Activated T-helper 1 cell treated with anti-CD3 and anti-CD28 coated beads, Interleukin-12 subunit alpha, Interleukin-12 subunit beta, Interleukin-2, Interleukin-4 antibody, amounts not matched to agents 30 ng/mL and 10 ng/mL and 1 ng/mL, durations not matched to agents 14 hours and 24 hours and 36 hours (primary cell): ENCODE measurements around the gene DDX55. TPM values are rescaled to one million over a fixed set of nuclear protein-coding genes. Genes with fewer than 3 reads are reported as not detected.

Experiments used
- DNase-seq: peaks from one replicate; pipeline ENCODE4 v3.0.0; 2021; ENCODE audit warnings: low spot score
- H3K27ac Mint-ChIP-seq: one replicate; pipeline ENCODE4 v1.8.0; 2021; ENCODE audit warnings: mild to moderate bottlenecking, mixed read lengths
- H3K27me3 Mint-ChIP-seq: one replicate; pipeline ENCODE4 v1.8.0; 2022; ENCODE audit warnings: mild to moderate bottlenecking, moderate library complexity, mixed read lengths; ENCODE audit not compliant: insufficient read depth
- H3K36me3 Mint-ChIP-seq: one replicate; pipeline ENCODE4 v1.8.0; 2021; ENCODE audit warnings: low read depth, mixed read lengths
- H3K4me1 Mint-ChIP-seq: one replicate; pipeline ENCODE4 v1.8.0; 2021; ENCODE audit warnings: low read depth, mixed read lengths
- H3K4me3 Mint-ChIP-seq: one replicate; pipeline ENCODE4 v1.8.0; 2021; ENCODE audit warnings: mild to moderate bottlenecking, moderate library complexity, mixed read lengths
- H3K9me3 Mint-ChIP-seq: one replicate; pipeline ENCODE4 v1.8.0; 2021; ENCODE audit warnings: mixed read lengths
- intact Hi-C: fragments of 100-400 bp; cut with micrococcal nuclease; formaldehyde crosslinking; loops from one replicate; pipeline ENCODE4 v1.15.1; 2024
- total RNA-seq: library from RNA; stranded (reverse); gene quantifications from 2 replicates; pipeline ENCODE4 v1.2.3, GENCODE V29; 2022

Gene DDX55
- total RNA-seq, 1 donor from 2014 or later: 72.3 TPM

- Mint-ChIP-seq H3K4me1 (peaks cover 13% of the 10 kb centered on the region), H3K4me3 (no peak overlapping the region), H3K27me3 (no peaks in the 10 kb centered on the region), H3K36me3 (peaks cover 27% of the 10 kb centered on the region), H3K9me3 (no peaks in the 10 kb centered on the region), H3K27ac (no peak overlapping the region)
- intact Hi-C loops: no loop called here
- no peak for DNase-seq
These were observed 55.3 kb downstream of the DDX55 start for GRCh38 chr12:123657211-123657610.

- no peak overlapping the region for H3K4me3 Mint-ChIP-seq
These were observed 58.3 kb downstream of the DDX55 start for GRCh38 chr12:123659996-123660727.

GRCh38 chr12:123667771-123668170, 65.9 kb downstream of the DDX55 start:
- Mint-ChIP-seq H3K27me3 (no peaks in the 10 kb centered on the region), H3K4me3 (no peak overlapping the region), H3K36me3 (peaks cover 8% of the 10 kb centered on the region), H3K4me1 (peaks cover 15% of the 10 kb centered on the region), H3K9me3 (no peaks in the 10 kb centered on the region), H3K27ac (no peak overlapping the region)
- intact Hi-C loops: no loop called here
- DNase-seq: no peak

More at GRCh38 chr12:123659996-123660727, 58.3 kb downstream of the DDX55 start:
- Mint-ChIP-seq H3K36me3 (peaks cover 27% of the 10 kb centered on the region), H3K27ac (peak overlapping the region; percentile 5), H3K9me3 (no peaks in the 10 kb centered on the region), H3K4me1 (peaks cover 13% of the 10 kb centered on the region), H3K27me3 (no peaks in the 10 kb centered on the region)
- intact Hi-C loops: no loop called here
- DNase-seq: no peak

Other genes starting within 250 kb of the DDX55 start
- gene SBNO1, start 237.3 kb upstream of the DDX55 start, total RNA-seq: 51.6 and 52.8 TPM in 2 replicates
- gene KMT5A, start 218.0 kb upstream of the DDX55 start, total RNA-seq: 69.1 and 70.1 TPM in 2 replicates
- 20.1 and 20.6 TPM in 2 replicates for gene RILPL2, start 165.4 kb upstream of the DDX55 start, total RNA-seq
- gene SNRNP35, start 144.0 kb upstream of the DDX55 start, total RNA-seq: 31.5 and 34.5 TPM in 2 replicates
- gene RILPL1, start 68.4 kb upstream of the DDX55 start, total RNA-seq: 4.4 and 4.5 TPM in 2 replicates
- 201 and 206 TPM in 2 replicates for gene TMED2, start 17.5 kb upstream of the DDX55 start, total RNA-seq
- 74.8 and 76.5 TPM in 2 replicates for gene EIF2B1, start 31.6 kb downstream of the DDX55 start, total RNA-seq
- gene GTF2H3, start 31.7 kb downstream of the DDX55 start, total RNA-seq: 65.8 and 66.1 TPM in 2 replicates
- gene TCTN2, start 69.0 kb downstream of the DDX55 start, total RNA-seq: 2.8 and 3.0 TPM in 2 replicates
- gene ATP6V0A2, start 110.3 kb downstream of the DDX55 start, total RNA-seq: 99.1 and 107 TPM in 2 replicates
- gene DNAH10, start 160.2 kb downstream of the DDX55 start, total RNA-seq: 0.12 and 0.31 TPM in 2 replicates